Spleen (tissue), 7 donors: ENCODE measurements around the gene EGLN3.

Source experiments
- CTCF ChIP-seq, 11 experiments: fragments of 200-600 bp in 7 of 11; fragments of 450-650 bp in 4 of 11; sonication (generic) in 4 of 11; IDR thresholded peaks in 8 of 11; conservative IDR thresholded peaks in 3 of 11; 1 replicate in 7 of 11; 2 replicates in 4 of 11; pipeline versions ENCODE4 v1.4.0 to v1.8.0; 2016 to 2021; ENCODE audit warnings: antibody characterized with exemption in 11 of 11, inconsistent platforms in 4 of 11, mild to moderate bottlenecking in 1 of 11
- POLR2AphosphoS5 ChIP-seq, 3 donors: sonication (generic); formaldehyde crosslinking; IDR thresholded peaks; one replicate each; pipeline ENCODE4 v1.5.1; 2017; ENCODE audit warnings: antibody characterized with exemption in 3 of 3
- donor health status: DM: no; HTN: no; CAD: no; lungs with moderate emphysema.
- donor health status: DM: no; HTN: no; CAD: no.
- donor health status: DM: no; HTN: no; CAD: no.

GRCh38 chr14:33929799-33930408, 21.0 kb downstream of the EGLN3 start:
- TF ChIP-seq CTCF (IDR thresholded peaks at IDR 0.05 in 8 of 11, conservative IDR thresholded peaks at IDR 0.05 in 3 of 11) (no peak), POLR2AphosphoS5 (IDR thresholded peaks at IDR 0.05) (no peak)
